Activated CD8-positive, alpha-beta memory T cell treated with anti-CD3 and anti-CD28 coated beads, Interleukin-2, amount 50 U/mL, for 24 hours (primary cell): ENCODE data around the gene MAST4.
"Not testable (repeated sequence)": the region's sequence is repeated elsewhere in the genome, so short reads cannot be mapped to it uniquely, and the experiment has no call there.

Experiments used
- DNase-seq: peaks from one replicate; pipeline ENCODE4 v3.0.0-alpha.2; 2020; ENCODE audit errors: extremely low read depth

Gene MAST4

GRCh38 chr5:66742896-66743247 is 146.7 kb downstream of the MAST4 start:
- DNase-seq: no peak

GRCh38 chr5:66743344-66743743 is 147.2 kb downstream of the MAST4 start:
- DNase-seq: no peak

GRCh38 chr5:66744040-66744439 is 147.8 kb downstream of the MAST4 start:
- no peak for DNase-seq

GRCh38 chr5:66745297-66745696 is 149.1 kb downstream of the MAST4 start:
- DNase-seq: no peak

- DNase-seq: no peak
Observed at GRCh38 chr5:66747607-66748006, 151.4 kb downstream of the MAST4 start.

- DNase-seq: not testable (repeated sequence)
Observed at GRCh38 chr5:66752668-66753067, 156.5 kb downstream of the MAST4 start.

- DNase-seq: no peak
Observed at GRCh38 chr5:66757219-66757833, 161.1 kb downstream of the MAST4 start.

- DNase-seq: no peak
Observed at GRCh38 chr5:66757834-66758371, 161.7 kb downstream of the MAST4 start.

DNA sequence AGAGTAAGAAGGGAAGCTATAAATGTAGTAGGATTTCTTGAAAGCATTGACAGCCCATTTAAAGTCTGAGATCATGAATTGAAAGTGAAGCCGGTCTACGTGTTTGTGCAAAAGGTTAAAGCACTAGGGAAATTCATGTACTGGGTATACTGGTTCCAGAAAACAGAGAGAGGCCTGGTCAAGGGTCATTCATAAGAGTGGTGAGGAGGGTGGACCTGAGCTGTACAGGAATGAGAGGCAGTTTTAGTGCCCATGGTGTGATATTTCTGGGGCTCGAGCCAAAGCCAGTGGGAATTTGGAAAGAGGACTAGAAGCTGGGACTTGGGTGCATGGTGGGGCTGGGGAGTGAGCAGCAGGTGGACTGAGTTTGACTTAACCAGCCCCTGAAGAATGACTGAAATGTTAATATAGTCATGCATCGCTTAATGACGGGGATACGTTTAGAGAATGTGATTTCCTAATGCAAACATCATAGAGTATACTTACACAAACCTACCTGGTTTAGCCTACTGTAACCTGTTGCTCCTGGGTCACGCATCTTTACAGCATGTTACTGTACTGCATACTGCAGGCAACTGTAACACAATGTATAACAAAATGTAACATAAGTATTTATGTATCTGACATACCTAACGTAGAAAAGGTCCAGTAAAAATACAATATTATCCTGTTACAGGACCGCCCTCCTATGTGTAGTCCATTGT is 173.0 kb downstream of the MAST4 start:
- no peak for DNase-seq

DNA sequence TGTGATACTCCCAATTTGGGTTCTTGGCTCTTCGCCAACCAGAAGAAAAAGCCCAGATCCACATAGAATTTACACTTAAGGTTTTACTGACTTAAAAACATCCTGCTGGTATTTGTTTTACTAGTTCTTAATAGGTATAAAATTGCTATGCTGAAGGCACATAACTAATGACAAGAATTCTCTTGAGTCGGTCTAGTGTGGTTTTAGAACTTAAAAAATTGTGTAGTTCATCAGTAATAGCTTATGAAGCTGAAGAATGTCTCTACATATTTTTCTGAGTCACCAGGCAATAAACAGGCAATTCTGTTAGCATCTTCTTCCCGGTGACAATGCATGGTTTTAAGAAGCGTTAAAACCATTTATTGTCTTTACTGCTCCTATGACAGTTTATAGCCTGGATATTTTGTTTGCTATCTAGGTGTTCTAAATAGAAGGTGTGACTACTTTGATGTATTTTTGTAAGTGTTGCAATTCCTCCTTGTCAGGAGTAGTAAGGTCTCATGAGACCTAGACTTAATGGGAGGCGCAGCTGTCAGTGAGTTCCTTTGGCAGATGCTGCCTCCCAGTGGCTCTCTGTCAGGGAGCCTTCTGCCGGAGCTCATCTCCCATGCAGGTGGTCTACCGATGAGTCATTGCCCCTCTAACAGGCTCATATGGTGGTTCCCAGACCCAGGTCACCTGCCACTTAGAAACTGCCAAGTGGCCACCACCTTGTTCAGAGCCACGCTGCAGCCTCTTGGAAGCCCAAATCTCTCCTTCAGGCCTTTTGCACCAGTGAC is 173.8 kb downstream of the MAST4 start:
- no peak for DNase-seq

- no peak for DNase-seq
Observed at GRCh38 chr5:66777868-66778267, 181.7 kb downstream of the MAST4 start.

DNA sequence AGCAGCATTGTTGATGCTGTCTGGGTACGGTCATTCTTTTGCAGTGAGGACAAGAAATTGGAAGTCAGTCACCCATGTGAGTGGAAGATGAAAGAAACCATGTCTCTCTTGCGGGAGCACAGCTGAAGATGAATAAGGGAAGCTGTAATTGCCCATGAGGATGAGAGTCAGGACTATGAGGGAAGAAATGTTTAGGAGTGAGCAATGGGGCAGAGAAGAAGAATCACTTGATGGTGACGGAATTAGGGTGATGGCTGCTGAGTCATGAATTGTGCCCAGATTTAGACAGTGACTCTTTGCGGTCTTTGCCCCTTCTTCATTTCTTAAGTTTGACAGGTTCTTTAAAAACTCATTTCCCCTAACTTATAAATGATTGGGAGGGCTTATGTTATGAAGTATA is 183.3 kb downstream of the MAST4 start:
- DNase-seq: no peak

- DNase-seq: no peak
Observed at GRCh38 chr5:66788556-66788955, 192.4 kb downstream of the MAST4 start.

DNA sequence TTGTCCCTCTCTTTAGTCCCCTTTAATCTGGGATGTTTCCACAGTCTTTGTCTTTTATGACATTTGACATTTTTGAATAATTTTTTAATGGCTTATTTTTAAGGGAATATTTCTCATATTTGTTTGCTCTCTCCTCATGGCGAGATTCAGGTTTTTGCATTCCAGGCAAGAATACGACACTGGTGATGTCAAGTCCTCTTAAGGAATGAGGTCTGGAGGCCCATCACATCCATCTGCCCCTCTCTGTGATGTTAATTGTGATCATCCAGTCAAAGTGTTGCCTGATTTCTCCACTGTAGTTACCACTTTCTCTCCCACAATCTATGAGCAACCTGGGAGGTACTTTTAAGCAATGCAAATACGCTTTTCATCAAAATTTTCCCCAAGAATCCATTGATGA is 193.2 kb downstream of the MAST4 start:
- DNase-seq: no peak

DNA sequence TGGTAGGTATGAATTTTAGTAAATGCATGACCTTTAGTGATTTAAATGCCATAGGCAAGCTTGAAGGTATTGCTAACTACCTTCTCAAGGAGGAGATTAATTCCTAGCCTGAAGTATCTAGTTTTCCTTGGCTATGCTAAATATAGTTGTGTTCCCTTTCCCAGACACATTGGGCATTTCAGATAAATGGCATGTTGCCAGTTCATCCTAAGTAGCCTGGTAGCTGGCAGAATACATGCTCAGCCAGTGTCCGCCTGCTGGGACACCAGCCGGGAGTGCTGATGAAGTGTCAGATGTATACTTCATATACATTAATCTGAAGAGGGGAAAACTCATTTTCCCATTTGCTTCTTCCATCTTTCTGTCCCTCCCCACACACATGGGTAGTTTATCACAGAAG is 196.9 kb downstream of the MAST4 start:
- DNase-seq: no peak

- no peak for DNase-seq
Observed at GRCh38 chr5:66795682-66796081, 199.5 kb downstream of the MAST4 start.

GRCh38 chr5:66796305-66797292 is 200.4 kb downstream of the MAST4 start:
- DNase-seq: no peak

DNA sequence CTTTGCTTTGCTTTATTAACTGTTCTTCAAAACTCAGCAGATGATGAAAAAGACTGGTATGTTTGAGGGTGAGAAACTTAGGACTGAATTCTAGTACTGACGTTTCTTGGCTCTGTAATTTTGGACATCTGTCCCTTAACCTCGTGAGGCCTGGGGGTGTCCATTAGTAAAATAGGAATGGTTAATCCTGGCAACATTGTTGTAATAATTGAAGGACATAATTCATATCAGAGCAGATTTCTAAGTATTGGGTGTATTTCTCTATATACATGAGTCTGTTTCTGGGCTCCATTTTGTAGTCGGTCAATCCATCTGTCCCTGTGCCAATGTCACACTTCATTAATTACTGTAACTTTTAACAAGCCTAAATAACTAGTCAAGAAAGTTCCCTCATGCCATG is 206.7 kb downstream of the MAST4 start:
- DNase-seq: no peak

DNA sequence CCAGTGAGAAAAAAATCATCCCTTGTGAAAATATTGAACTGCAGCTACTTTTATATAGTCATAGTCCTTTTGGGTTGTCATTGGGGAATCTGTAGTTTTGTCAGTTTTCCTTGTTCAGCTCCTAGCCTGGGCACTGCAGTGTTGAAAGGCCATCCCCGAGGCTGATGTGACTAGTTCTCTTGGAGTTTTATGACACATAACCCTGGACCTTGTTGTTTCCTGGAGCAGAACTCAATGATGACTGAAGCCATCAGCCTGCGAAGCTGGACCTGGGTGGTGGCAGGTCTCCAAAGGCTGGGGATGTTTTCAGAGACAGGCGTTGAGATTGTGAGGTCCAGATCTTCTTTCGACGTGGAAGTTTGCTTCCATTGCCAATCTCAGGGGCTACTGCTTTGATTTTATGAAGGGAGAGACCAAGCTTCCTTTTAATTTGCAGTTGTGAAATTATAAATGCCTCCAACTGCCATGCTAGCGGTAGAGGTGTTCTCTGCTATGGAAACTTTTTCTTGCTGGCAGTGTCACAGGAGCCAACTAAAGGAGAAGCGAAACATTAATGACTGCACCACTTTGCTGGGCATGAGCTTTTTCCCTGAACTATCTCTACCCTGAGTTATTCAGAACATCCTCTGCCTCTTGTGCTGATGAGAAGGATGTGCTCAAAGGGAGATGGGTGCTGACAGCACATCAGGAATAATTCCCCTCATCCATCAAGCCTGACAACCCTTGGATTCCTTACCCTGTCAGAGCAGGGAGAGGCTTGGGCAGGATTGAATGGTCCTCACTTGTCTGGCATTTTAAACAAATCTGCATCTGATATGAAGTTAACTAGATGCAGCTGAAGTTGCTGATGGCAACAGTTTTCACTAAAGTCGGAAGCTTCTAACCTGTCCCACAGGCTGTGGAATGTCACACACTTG is 209.6 kb downstream of the MAST4 start:
- DNase-seq: no peak

DNA sequence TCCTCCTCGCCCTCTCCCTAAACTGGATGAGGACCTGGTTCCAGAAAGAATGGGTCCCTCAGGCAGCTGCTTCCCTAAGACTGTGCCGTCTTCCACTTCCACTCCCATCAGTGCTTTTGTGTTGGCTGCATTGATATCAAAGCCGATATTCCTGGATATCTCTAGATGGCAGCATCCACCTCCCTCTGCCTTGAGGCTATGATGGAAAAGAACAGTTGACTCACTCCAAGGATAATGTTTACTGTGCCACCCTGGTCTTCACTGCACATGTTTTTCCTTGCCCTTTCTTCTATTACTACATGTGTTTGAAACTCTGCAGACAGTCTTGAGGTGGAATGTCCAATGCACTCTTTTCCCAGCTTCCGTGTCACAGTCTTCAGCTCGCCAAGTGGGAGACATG is 211.6 kb downstream of the MAST4 start:
- DNase-seq: no peak

- no peak for DNase-seq
Observed at GRCh38 chr5:66808663-66809062, 212.5 kb downstream of the MAST4 start.
